Measurements from ENCODE around the gene CENPB. TPM values are rescaled to one million over a fixed set of nuclear protein-coding genes. Genes with fewer than 3 reads are reported as not detected.

Gene CENPB
- polyA plus RNA-seq, 1 of the 3 experiments (the other 2 are of a cell fraction): 41.2 TPM

DNA sequence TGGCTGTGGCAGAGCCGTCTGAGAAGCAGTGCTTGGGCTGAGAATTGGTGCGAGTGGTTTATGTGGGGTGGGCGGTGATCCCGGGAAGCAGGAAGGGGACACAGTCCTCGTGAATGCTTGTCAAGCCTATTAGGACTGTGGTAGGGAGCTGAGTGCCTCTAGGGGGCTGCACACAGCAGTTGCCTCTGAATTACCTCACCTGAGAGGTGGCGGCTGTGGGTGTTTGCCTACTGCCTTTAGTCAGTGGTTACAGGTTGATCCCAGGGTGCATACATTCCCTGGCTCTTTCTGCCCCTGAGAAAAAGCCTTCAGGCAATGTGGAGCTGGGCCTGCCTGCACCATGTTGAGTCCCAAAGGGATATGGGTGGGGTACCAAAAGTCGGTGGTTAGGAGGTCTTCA is 39.0 kb upstream of the CENPB start (continued):
- TF ChIP-seq GATA2 (CRISPR knock-in tag; IDR thresholded peaks at IDR 0.05) (no peak), FOSL2 (IDR thresholded peaks at IDR 0.05; ENCODE audit: borderline replicate concordance, low read depth) (no peak), ELF1 (IDR thresholded peaks at IDR 0.05) (no peak), YY1 (IDR thresholded peaks at IDR 0.05; ENCODE audit: low read depth) (no peak)
- TF ChIP-seq, protein P1, sequence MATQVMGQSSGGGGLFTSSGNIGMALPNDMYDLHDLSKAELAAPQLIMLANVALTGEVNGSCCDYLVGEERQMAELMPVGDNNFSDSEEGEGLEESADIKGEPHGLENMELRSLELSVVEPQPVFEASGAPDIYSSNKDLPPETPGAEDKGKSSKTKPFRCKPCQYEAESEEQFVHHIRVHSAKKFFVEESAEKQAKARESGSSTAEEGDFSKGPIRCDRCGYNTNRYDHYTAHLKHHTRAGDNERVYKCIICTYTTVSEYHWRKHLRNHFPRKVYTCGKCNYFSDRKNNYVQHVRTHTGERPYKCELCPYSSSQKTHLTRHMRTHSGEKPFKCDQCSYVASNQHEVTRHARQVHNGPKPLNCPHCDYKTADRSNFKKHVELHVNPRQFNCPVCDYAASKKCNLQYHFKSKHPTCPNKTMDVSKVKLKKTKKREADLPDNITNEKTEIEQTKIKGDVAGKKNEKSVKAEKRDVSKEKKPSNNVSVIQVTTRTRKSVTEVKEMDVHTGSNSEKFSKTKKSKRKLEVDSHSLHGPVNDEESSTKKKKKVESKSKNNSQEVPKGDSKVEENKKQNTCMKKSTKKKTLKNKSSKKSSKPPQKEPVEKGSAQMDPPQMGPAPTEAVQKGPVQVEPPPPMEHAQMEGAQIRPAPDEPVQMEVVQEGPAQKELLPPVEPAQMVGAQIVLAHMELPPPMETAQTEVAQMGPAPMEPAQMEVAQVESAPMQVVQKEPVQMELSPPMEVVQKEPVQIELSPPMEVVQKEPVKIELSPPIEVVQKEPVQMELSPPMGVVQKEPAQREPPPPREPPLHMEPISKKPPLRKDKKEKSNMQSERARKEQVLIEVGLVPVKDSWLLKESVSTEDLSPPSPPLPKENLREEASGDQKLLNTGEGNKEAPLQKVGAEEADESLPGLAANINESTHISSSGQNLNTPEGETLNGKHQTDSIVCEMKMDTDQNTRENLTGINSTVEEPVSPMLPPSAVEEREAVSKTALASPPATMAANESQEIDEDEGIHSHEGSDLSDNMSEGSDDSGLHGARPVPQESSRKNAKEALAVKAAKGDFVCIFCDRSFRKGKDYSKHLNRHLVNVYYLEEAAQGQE (IDR thresholded peaks at IDR 0.05; ENCODE audit: low read depth, low read length): no peak
- TF ChIP-seq, protein P2, sequence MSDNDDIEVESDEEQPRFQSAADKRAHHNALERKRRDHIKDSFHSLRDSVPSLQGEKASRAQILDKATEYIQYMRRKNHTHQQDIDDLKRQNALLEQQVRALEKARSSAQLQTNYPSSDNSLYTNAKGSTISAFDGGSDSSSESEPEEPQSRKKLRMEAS (IDR thresholded peaks at IDR 0.05; ENCODE audit: low read depth): no peak

DNA sequence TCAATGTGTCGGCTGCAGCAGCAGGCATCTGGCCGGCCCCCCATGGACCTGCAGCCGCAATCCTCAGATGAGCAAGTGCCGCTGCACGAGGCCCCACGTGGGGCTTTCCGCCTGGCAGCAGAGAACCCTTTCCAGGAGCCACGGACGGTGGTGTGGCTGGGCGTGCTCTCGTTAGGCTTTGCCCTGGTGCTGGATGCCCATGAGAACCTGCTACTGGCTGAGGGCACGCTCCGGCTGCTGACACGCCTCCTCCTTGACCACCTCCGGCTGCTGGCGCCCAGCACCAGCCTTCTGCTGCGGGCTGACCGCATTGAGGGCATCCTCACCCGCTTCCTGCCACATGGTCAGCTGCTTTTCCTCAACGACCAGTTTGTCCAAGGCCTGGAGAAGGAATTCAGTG is 37.3 kb upstream of the CENPB start:
- 92% methylated on average over 12 of the region's 20 CpGs for WGBS (ENCODE audit: low lambda C conversion rate)

More for the DNA sequence above, 37.3 kb upstream of the CENPB start:
- H3K4me3 ChIP-seq (ENCODE audit: low read depth in 2 of 2, low read length in 1 of 2): no peak overlapping the region
- no peaks in the 10 kb centered on the region for H4K20me1 ChIP-seq (ENCODE audit: insufficient read depth)
- H3K27me3 ChIP-seq (ENCODE audit: insufficient read depth): no peaks in the 10 kb centered on the region
- H3K79me2 ChIP-seq (ENCODE audit: insufficient read depth): peaks cover 17% of the 10 kb centered on the region
- peaks cover 14 to 27% of the 10 kb centered on the region in 2 experiments for H3K36me3 ChIP-seq (replicated peaks in 1 of 2; ENCODE audit: control insufficient read depth in 1 of 2, insufficient read depth in 2 of 2, low read length in 1 of 2)
- ChIA-PET CTCF (interaction anchor here (8.8 kb wide), 1 partner anchor 37 kb away, joined by 161 read pairs; the partner anchor contains the start of gene CENPB), POLR2A (interaction anchor here (0.6 kb wide), 1 partner anchor 13 kb away, joined by 4 read pairs; no protein-coding TSS in a partner anchor)
- H3K9me3 ChIP-seq: no peaks in the 10 kb centered on the region
- no peak overlapping the region for H3K9ac ChIP-seq
- no peaks in the 10 kb centered on the region for H3F3A ChIP-seq (replicated peaks; ENCODE audit: insufficient read depth)
- no peak overlapping the region for H2AFZ ChIP-seq (ENCODE audit: low read depth)
- peaks cover 11 to 14% of the 10 kb centered on the region in 2 experiments; a peak in 2 of 4 replicates for H3K4me1 ChIP-seq (ENCODE audit: control insufficient read depth in 1 of 2, insufficient read depth in 2 of 2, low read depth in 1 of 2, low read length in 1 of 2)
- TF ChIP-seq, protein P2 (IDR thresholded peaks at IDR 0.05; ENCODE audit: low read depth): no peak
- TF ChIP-seq YY1 (IDR thresholded peaks at IDR 0.05; ENCODE audit: low read depth) (no peak), POLR2AphosphoS5 (IDR thresholded peaks at IDR 0.05; ENCODE audit: low read depth, low read length) (no peak), NRF1 (IDR thresholded peaks at IDR 0.05; ENCODE audit: low read depth, low read length) (no peak), GATA2 (CRISPR knock-in tag; IDR thresholded peaks at IDR 0.05) (no peak), FOSL2 (IDR thresholded peaks at IDR 0.05; ENCODE audit: borderline replicate concordance, low read depth) (no peak), ELF1 (IDR thresholded peaks at IDR 0.05) (no peak)
- TF ChIP-seq, protein P3, sequence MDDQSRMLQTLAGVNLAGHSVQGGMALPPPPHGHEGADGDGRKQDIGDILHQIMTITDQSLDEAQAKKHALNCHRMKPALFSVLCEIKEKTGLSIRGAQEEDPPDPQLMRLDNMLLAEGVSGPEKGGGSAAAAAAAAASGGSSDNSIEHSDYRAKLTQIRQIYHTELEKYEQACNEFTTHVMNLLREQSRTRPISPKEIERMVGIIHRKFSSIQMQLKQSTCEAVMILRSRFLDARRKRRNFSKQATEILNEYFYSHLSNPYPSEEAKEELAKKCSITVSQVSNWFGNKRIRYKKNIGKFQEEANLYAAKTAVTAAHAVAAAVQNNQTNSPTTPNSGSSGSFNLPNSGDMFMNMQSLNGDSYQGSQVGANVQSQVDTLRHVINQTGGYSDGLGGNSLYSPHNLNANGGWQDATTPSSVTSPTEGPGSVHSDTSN (IDR thresholded peaks at IDR 0.05): no peak
- no peak for DNase-seq
- H3K27ac ChIP-seq (ENCODE audit: low read depth in 2 of 2, low read length in 1 of 2): no peak overlapping the region
- H3K9me2 ChIP-seq: no peaks in the 10 kb centered on the region
- no peak overlapping the region for H3K4me2 ChIP-seq
